ENCODE results near the gene KIF6.

Gene KIF6

DNA sequence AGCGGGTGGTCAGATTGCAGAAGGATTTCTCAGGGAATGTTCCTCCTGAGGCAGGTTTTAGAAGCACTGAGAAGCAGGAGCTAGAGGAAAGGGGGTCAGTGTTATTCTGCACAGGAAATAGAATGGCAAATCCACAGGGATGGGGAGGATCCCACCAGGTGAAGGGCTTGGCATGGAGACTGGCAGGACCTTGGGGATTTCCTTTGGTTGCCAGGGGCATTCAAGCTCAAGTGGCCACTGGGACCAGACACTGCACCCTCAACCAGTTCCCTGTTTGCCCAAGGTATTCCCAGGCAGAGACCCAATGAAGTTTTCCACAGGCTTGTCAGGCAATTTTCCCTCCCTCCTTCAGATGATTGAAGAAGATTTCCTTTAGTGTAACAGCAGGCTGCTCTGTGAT, 279.5 kb downstream of the KIF6 start:
- H3K27me3 Mint-ChIP-seq (ENCODE audit: low read depth): no peaks in the 10 kb centered on the region
- no peaks in the 10 kb centered on the region for H3K36me3 Mint-ChIP-seq (ENCODE audit: low read depth)
- H3K4me1 Mint-ChIP-seq (ENCODE audit: low read depth): no peaks in the 10 kb centered on the region
- no peaks in the 10 kb centered on the region for H3K9me3 Mint-ChIP-seq
- H3K4me3 Mint-ChIP-seq: no peak overlapping the region
- no peak overlapping the region for H3K27ac Mint-ChIP-seq

DNA sequence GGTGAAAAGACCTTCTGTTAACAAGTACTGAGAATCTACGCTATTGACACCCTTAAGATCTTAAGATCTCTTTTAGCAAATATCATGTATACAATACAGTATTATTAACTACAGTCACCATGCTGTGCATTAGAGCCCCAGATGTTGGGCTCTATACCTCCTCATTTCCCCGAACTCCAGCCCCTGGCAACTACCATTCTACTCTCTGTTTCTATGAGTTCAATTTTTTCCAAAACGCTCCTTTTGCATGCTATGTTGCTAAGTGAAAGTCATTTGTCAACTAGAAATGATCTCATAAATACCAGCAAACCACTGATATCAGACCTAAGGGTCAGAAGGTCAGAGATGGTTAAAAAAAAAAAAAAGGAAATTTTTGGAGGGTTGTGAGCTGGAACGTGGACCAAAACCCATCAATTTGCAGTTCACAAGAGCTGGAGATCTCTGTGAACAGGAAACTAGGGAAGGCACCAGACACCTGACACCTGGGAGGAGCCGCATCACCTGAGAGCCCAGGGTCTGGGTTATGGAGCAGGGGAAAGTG, 280.7 kb downstream of the KIF6 start:
- no peak overlapping the region for H3K4me3 Mint-ChIP-seq
- H3K36me3 Mint-ChIP-seq (ENCODE audit: low read depth): no peaks in the 10 kb centered on the region
- no peaks in the 10 kb centered on the region for H3K27me3 Mint-ChIP-seq (ENCODE audit: low read depth)
- no peaks in the 10 kb centered on the region for H3K4me1 Mint-ChIP-seq (ENCODE audit: low read depth)
- H3K9me3 Mint-ChIP-seq: no peaks in the 10 kb centered on the region
- H3K27ac Mint-ChIP-seq: no peak overlapping the region

DNA sequence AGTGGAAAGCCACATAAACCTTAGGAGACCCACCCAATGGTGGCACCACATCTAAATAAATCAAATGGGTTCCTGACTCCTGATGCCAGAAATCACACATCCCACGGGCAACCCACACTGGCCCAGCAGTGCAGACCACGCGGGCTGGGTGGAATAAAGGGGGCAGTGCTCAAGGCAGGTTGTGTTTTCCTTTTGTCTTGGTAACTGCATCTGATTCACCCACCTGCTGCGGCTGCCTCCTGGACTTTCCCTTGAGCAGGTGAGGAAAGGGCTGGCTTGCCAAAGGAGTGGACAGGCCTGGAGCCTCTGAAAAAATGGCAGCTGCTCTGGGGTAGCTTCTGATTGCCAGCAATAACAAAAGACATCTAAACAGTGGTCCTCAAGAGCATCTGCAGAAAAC, 283.2 kb downstream of the KIF6 start:
- Mint-ChIP-seq H3K4me1 (ENCODE audit: low read depth) (no peaks in the 10 kb centered on the region), H3K36me3 (ENCODE audit: low read depth) (no peaks in the 10 kb centered on the region), H3K27me3 (ENCODE audit: low read depth) (no peaks in the 10 kb centered on the region), H3K4me3 (no peak overlapping the region), H3K27ac (no peak overlapping the region), H3K9me3 (peaks cover 3% of the 10 kb centered on the region)

- no peak overlapping the region for H3K4me3 Mint-ChIP-seq
- H3K27ac Mint-ChIP-seq: no peak overlapping the region
These were observed 283.9 kb downstream of the KIF6 start for GRCh38 chr6:39441301-39441700.

GRCh38 chr6:39440039-39440426, 285.2 kb downstream of the KIF6 start:
- Mint-ChIP-seq H3K27me3 (ENCODE audit: low read depth) (peaks cover 5% of the 10 kb centered on the region), H3K36me3 (ENCODE audit: low read depth) (no peaks in the 10 kb centered on the region), H3K27ac (no peak overlapping the region), H3K9me3 (peaks cover 3% of the 10 kb centered on the region), H3K4me3 (no peak overlapping the region), H3K4me1 (ENCODE audit: low read depth) (no peaks in the 10 kb centered on the region)

More at GRCh38 chr6:39441301-39441700, 283.9 kb downstream of the KIF6 start:
- H3K36me3 Mint-ChIP-seq (ENCODE audit: low read depth): no peaks in the 10 kb centered on the region
- H3K4me1 Mint-ChIP-seq (ENCODE audit: low read depth): no peaks in the 10 kb centered on the region
- H3K9me3 Mint-ChIP-seq: peaks cover 3% of the 10 kb centered on the region
- H3K27me3 Mint-ChIP-seq (ENCODE audit: low read depth): peaks cover 4% of the 10 kb centered on the region

DNA sequence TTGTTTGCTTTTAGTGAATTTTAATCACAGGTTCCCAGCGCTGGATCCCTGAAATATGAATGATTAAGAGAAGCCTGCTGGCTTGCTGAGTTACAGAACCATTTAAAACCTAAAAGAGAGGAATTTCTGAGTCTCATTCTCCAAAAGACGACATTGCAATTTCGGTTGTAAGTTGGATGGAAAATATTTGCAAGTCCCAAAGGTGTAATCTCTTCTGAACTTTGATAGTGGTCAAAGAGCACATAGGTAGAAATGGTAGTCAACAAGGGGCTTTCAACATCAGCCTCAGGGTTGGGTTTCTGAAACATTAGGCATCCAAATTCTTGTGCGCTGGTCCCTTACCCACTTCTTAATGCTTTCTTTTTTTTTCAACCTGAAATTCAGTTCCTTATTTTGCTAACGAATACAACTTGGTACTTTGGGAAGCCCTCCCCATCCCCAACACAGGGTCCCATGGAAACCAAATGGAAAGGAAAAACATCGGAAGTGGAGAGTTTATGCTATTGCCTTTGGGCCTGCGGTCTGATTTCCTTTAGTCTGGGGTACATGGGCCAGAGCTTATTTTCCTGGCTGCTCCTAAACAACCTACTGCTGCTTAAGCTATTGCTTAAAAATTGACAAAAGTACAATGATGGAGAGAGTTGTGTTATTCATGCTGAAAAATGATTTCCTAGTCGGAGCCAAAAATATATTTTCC, 285.7 kb downstream of the KIF6 start:
- Mint-ChIP-seq H3K27me3 (ENCODE audit: low read depth) (peaks cover 5% of the 10 kb centered on the region), H3K4me1 (ENCODE audit: low read depth) (no peaks in the 10 kb centered on the region), H3K27ac (no peak overlapping the region), H3K4me3 (no peak overlapping the region), H3K9me3 (peaks cover 3% of the 10 kb centered on the region), H3K36me3 (ENCODE audit: low read depth) (no peaks in the 10 kb centered on the region)

GRCh38 chr6:39433630-39434029, 291.6 kb downstream of the KIF6 start:
- no peak overlapping the region for H3K4me3 Mint-ChIP-seq
- H3K27me3 Mint-ChIP-seq (ENCODE audit: low read depth): peaks cover 5% of the 10 kb centered on the region
- H3K9me3 Mint-ChIP-seq: peaks cover 3% of the 10 kb centered on the region

DNA sequence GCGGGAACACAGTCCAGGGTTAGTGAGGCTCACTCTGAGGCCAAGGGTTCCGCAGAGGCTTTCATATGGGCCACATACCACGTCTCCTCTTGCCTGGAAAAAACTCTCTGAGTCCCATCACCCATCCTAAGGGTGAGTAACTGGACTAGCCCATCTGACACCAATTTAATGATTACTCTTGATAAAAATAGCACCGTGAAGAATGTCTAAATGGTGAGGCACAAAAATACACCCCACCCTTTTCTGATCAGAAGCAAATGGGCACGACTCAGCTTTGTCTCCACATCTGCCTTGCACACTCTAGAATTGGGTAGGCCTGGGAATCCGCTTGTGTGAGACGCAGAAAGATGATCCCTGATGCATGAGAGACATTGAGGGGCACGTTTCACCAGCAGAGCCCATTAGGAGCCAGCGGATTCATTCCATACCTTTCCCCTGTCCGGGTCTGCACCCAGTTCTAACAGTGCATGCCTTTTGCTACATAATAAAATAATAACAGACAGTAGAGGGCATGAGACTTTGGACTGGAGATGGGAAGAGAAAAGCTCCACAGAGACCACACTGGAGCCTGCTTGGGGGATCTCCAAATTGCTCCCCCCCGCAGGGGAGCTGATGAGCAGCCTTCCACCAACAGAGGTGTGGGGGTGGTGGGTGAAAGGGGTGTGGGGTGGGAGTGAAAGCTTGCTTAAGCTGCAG, 292.7 kb downstream of the KIF6 start:
- Mint-ChIP-seq H3K9me3 (peaks cover 2% of the 10 kb centered on the region), H3K27ac (no peak overlapping the region), H3K4me3 (no peak overlapping the region), H3K36me3 (ENCODE audit: low read depth) (no peaks in the 10 kb centered on the region), H3K4me1 (ENCODE audit: low read depth) (no peaks in the 10 kb centered on the region), H3K27me3 (ENCODE audit: low read depth) (peaks cover 5% of the 10 kb centered on the region)

More at GRCh38 chr6:39433630-39434029, 291.6 kb downstream of the KIF6 start:
- no peaks in the 10 kb centered on the region for H3K4me1 Mint-ChIP-seq (ENCODE audit: low read depth)
- no peak overlapping the region for H3K27ac Mint-ChIP-seq
- H3K36me3 Mint-ChIP-seq (ENCODE audit: low read depth): no peaks in the 10 kb centered on the region

- H3K27ac Mint-ChIP-seq: no peak overlapping the region
- H3K9me3 Mint-ChIP-seq: no peaks in the 10 kb centered on the region
- H3K4me3 Mint-ChIP-seq: no peak overlapping the region
- no peaks in the 10 kb centered on the region for H3K36me3 Mint-ChIP-seq (ENCODE audit: low read depth)
- H3K27me3 Mint-ChIP-seq (ENCODE audit: low read depth): no peaks in the 10 kb centered on the region
- no peaks in the 10 kb centered on the region for H3K4me1 Mint-ChIP-seq (ENCODE audit: low read depth)
These were observed 294.2 kb downstream of the KIF6 start for GRCh38 chr6:39430871-39431523.

DNA sequence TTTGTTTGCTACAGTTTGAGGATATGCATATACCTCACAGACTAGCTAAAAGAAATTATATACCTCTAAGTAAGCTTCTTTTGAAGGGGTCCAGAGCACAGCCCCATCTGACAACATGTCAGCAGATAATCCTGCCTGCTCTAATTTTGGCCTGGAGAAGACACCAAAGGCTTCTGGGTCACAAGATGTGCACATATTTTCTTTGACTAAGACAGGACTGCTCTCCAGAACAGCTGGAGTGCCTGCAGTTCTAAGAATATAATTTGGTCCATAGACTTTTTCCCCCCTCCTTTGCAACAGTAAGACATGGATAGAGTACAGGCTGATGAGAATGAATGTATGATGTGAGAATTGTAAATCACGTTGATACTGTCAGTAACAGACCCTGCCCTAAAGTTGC, 294.8 kb downstream of the KIF6 start:
- no peak overlapping the region for H3K27ac Mint-ChIP-seq
- no peaks in the 10 kb centered on the region for H3K9me3 Mint-ChIP-seq
- H3K36me3 Mint-ChIP-seq (ENCODE audit: low read depth): no peaks in the 10 kb centered on the region
- no peaks in the 10 kb centered on the region for H3K4me1 Mint-ChIP-seq (ENCODE audit: low read depth)
- H3K27me3 Mint-ChIP-seq (ENCODE audit: low read depth): no peaks in the 10 kb centered on the region
- no peak overlapping the region for H3K4me3 Mint-ChIP-seq

DNA sequence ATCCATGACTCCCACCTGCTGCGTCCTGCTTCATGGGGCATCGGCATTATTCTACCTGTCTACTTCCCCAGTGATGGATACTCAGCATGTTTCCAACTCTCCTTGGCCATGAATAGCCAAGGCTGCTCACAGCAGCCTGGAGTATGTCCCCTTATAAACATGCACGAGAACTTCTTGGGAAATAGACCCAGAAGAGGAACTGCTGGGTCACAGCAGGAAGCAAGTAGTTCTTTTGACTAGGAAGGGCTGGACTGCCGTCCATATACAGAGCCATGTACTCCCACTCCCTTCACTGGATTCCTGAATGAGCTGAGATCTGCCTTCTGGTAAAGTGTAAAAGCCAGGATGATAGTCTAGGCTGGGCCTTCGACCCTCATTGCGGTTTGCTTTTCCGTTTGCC, 296.4 kb downstream of the KIF6 start:
- no peaks in the 10 kb centered on the region for H3K27me3 Mint-ChIP-seq (ENCODE audit: low read depth)
- H3K36me3 Mint-ChIP-seq (ENCODE audit: low read depth): no peaks in the 10 kb centered on the region
- no peaks in the 10 kb centered on the region for H3K4me1 Mint-ChIP-seq (ENCODE audit: low read depth)
- no peak overlapping the region for H3K27ac Mint-ChIP-seq
- H3K9me3 Mint-ChIP-seq: no peaks in the 10 kb centered on the region
- no peak overlapping the region for H3K4me3 Mint-ChIP-seq

- Mint-ChIP-seq H3K4me3 (no peak overlapping the region), H3K27ac (no peak overlapping the region), H3K36me3 (ENCODE audit: low read depth) (no peaks in the 10 kb centered on the region), H3K9me3 (no peaks in the 10 kb centered on the region), H3K27me3 (ENCODE audit: low read depth) (no peaks in the 10 kb centered on the region), H3K4me1 (ENCODE audit: low read depth) (no peaks in the 10 kb centered on the region)
These were observed 297.1 kb downstream of the KIF6 start for GRCh38 chr6:39428152-39428551.

- Mint-ChIP-seq H3K4me1 (ENCODE audit: low read depth) (no peaks in the 10 kb centered on the region), H3K9me3 (no peaks in the 10 kb centered on the region), H3K4me3 (no peak overlapping the region), H3K36me3 (ENCODE audit: low read depth) (no peaks in the 10 kb centered on the region), H3K27me3 (ENCODE audit: low read depth) (no peaks in the 10 kb centered on the region), H3K27ac (no peak overlapping the region)
These were observed 299.1 kb downstream of the KIF6 start for GRCh38 chr6:39426073-39426456.

GRCh38 chr6:39425346-39426072, 299.7 kb downstream of the KIF6 start:
- no peaks in the 10 kb centered on the region for H3K4me1 Mint-ChIP-seq (ENCODE audit: low read depth)

More at GRCh38 chr6:39425346-39426072, 299.7 kb downstream of the KIF6 start:
- Mint-ChIP-seq H3K27me3 (ENCODE audit: low read depth) (no peaks in the 10 kb centered on the region), H3K4me3 (no peak overlapping the region), H3K36me3 (ENCODE audit: low read depth) (no peaks in the 10 kb centered on the region), H3K9me3 (no peaks in the 10 kb centered on the region), H3K27ac (no peak overlapping the region)
